GM19468 (cell line): Measurements from ENCODE around the gene FBXW4.
"Not testable (repeated sequence)": the region's sequence is repeated elsewhere in the genome, so short reads cannot be mapped to it uniquely, and the experiment has no call there.

ENCODE experiments used
- ATAC-seq: cut with Tn5 transposase; IDR thresholded peaks from one replicate; pipeline ENCODE4 v1.9.1; 2021; ENCODE audit warnings: mild to moderate bottlenecking, moderate library complexity, moderate number of reproducible peaks; ENCODE audit not compliant: unreplicated experiment; ENCODE audit errors: extremely low read depth

The FBXW4 gene

DNA sequence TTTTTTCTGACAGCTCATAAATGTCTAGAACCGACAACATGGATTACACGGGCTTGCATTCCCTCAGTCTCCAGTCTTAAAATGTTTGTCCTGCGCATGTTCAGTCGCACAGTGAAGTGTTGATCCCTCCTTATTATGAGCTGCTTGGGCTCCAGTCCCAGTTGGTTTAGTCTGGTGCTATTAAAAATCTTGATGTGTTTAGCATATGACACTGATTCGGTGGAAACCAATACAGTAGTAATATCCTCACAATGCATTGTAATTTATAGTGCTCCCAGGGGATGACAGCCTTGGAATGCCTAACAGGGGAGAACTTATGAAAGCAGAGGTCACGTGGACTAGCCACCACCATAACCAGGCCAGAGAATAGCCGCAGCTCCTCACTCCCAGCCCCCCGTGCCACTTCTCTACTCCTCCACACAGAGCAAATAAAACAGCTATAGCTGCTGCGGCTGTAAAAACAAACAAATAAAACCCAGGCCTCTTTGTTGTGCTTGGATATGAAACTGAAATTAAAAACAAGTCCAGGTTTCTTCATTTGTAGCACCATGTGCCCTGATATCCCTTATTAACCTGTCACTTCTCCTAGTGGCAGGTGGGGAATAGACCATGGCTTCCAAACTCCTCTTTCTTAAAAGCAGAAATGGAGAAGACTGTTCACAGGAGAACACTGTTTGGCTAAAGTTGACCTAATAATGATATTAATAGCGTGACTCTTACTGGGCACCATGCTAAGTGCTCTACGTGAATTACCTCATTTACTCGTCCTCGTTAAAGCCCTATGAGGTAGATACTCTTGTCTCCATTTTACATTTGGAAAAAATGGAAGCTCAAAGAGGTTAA lies 99.2 kb downstream of the FBXW4 start:
- no peak for ATAC-seq

DNA sequence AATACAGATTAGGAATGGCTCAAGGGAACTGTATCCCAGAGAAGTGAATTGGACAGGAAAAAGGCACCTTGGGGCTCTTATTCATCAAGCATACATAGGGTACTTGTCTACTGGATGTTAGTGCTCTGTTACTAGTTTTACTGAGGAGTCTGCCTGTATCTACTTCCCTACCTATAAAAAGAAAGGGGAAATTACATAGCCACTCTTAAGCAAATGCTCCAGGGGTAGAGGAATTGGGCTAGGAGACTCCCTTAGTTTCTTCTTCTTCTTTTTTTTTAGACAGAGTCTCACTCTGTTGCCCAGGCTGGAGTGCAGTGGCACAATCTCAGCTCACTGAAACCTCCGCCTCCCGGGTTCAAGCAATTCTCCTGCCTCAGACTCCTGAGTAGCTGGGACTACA lies 101.6 kb downstream of the FBXW4 start:
- not testable (repeated sequence) for ATAC-seq

DNA sequence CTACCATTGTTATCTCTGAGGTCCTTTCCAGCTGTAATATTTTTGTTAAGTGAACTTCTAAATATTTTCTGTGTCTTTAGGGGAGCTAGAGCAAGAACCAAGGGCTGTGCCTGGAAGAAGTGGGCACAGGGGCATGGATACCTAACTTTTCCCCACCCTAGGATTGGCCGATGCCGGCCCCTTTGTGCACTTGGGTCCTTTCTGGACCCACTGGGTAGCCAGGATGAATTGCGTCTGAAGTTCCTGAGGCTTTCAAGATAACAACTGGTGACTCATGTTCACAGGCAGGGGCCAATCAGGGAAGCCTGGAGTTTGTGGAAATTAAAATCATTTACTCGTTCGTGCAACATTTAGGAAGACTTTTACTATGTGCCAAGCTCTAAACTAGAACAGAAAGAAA lies 106.1 kb downstream of the FBXW4 start:
- no peak for ATAC-seq

DNA sequence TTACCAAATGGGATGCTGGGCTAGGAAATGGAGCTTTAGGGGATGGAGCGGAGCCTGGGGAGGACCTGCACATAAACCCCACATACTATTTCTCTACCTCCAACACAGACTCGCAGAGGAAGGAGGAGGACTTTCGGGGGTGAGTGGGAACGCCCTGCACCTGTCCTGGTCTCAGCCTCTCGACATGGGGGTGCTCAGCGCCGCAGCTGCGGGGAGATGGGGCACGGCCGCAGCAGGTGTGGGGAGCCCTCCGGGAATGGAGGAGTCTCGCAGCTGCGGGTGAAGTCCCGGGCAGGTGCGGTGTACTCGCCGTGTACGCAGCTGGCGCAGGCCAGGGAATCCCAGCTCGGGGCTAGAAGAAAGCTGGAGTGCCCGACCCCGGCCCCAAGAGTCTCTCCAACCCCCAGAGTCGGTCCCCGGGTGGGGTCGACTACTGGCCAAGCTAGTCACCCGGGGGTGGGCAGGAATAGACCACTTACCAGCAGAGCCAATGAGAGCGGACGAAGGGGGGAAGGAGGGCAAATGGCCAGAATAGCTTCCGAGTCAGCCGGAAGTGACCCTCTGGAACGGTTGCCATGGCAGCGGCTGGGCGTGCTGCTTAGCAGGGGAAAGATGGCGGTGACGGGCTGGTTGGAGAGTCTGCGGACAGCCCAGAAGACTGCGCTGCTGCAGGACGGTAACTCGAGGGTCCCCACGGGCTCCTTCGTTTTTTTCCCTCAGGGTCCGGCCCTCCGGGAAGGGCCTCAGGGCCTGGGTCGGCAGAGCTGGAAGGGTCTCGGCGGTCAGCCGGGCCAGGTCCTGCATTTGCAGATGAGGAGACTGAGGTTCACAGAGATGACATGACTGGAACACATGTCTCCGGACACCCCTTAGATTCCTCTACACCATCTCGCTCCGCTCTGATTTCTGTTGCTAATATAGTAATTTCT lies 107.0 kb downstream of the FBXW4 start, which contains the start of the genes DPCD and POLL:
TSS of gene DPCD (plus strand) at position 597 of the 929 bp plus-strand sequence. CDS start at position 613, 16 bp downstream.
TSS of gene POLL (minus strand) at position 533 of the 929 bp plus-strand sequence. CDS start 897 bp downstream, outside the sequence.
- ATAC-seq: peak; percentile 78

DNA sequence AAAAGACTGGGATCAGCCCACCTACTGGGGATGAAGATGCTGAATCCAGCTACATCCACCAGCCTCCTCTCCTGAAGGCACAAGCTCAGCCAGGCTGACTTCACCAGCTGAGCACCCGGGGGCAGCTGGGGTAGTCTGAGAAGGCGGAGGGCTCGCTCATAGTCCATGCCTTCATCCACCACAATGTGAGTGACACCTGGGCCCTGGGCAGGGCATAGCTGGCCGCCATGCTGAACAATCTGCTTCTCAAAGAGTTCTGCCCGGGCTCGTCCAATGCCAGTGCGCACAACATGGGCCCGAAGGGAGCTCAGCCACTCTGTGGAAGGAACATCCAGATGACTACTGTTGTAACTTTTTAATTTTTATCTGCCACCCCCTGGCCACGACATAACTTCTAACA lies 109.1 kb downstream of the FBXW4 start:
- no peak for ATAC-seq

DNA sequence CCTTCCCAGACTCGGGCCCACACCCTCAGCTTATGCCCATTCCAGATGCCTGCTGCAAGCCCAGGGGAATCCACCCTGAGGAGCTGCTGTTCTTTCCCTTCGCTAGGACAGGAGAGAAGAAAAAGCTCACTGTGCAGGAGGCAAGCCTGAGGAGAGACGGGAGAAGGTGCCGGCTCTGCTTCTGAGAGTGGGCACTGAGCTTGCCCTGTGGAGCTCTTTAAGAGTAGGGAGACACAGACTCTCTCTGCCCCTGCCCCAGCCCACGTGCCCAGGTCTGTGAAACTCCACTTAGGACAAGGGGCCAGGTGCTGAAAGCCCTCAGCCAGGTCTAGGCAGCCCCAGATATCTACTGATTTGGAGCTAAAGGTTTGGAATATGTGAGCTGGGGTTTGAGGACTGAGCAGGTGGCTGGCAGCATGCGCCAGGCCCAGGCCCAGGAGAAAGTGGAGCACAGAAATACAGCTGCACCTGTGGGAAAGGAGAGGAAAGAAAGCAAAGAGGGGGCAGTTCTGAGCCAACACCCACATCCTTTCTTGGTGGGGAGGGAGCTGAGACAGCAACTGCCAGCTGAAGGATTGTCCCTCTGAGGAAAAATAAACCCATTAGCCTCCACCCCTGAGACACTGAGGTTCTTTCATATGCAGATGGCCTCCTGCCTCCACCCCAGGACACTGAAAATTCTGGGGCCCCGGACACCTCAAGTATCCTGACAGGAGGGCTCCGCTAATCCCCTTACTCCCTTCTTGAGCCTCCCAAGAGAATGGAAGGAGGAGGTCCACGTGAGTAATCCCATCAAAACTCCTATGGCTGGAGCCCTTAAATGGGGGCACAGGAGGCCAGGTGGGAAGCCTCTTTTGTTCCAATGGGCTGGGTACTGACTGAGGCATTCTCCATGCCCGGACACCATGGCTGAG lies 114.2 kb downstream of the FBXW4 start:
- no peak for ATAC-seq

DNA sequence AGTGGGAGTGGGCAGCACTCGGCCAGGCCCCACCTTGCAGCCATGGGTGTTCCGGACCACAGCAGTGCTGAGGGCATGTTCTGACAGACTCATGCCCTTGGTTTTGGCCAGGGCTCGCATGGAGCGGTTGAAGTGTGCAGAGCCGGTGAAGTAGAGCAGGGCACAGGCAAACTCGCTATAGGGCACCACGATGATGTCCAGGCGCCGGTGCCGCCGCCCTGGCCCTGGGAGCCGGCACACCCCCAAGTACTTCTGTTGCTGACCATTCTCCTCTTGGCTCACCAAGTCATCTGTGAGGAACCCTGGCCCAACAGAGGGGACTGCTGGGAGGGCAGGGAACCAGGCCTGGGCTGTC lies 115.5 kb downstream of the FBXW4 start:
- ATAC-seq: no peak

DNA sequence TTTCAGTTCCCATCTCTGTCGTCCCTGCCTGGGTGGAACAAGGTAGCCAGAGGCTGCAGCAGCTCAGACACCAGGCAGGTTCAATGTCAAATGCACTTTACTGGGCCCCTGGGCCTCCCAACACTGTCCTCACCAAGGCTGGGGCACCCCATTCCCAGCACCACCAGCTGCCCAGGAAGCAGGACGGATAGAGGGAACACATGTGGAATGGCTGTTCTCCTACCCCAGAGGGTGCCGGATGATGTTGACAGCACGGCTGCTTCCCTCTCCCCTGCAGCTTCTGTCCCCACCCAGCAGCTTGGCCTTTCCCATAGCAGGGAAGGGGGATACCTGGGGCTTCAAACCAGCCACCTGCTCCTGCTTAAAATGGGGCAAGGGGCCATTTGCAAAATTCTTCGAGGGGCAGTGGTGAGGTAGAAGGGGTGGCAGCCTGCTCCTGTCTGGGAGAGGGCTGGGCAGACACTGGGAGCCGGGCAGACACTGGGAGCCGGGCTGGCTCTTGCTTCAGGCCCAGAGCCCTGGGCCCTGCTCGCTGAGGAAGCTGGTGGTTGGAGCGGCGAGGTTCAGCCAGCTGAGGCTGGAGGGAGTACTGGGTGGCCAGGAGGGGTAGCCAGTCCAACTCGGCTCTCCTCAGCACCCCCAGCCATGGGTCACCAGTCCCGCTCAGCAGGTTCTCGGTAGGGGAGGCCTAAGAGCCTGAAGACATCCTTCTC lies 116.0 kb downstream of the FBXW4 start:
- ATAC-seq: no peak

DNA sequence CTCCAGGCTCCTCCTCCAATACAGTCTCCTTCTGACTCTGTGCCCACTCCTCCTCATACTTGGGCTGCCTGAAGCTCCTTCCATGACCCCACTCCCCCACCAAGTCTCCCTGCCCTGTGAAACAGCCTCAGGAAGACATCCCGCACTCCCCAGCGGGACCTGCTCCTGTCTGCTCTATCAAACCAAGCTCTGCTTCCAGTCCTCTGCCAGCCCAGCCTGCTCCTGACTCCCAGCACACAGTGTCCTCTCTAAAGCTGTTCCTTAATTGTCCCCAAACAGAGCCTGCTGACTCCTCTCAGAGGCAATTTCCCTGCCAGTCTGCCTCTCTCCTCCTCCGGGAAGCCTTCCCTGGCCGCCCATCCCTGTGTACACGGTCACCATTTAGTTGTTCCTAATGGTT lies 116.8 kb downstream of the FBXW4 start:
- ATAC-seq: no peak

DNA sequence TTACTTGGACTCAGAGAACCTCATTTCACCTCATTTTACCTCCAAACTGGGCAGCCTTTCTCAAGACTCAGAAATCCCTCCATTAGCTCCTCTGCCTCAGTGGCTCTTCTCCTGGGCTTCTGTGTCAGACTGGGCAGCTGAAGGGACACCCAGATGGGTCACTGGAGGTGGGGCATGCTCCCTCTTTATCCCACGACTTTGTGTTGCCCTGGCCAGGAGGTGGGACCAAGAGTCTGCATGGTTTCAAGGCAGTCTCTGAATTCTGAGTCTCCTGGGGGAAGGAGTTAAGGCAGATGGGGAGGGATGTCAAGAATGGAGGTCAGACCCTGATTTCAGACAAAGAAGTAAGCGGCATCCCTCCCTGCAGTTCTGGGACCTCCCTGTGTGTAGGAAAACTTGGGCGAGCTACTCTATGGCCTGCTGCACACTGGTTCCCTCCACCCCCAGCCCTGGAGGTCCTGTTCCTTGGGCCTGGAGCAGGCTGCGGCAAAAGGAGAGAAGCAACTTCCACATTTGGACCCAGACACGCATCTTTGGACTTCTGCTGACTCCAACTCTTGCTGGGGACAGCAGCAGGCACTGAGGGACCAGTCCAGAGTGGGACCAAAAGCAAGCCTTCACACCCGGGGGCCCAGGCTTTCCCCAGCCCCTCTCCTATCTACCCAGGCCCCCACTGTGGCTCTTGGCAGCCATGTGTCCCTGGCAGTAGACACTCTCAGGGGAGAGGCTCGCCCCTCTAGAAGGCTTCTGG lies 117.7 kb downstream of the FBXW4 start:
- no peak for ATAC-seq

DNA sequence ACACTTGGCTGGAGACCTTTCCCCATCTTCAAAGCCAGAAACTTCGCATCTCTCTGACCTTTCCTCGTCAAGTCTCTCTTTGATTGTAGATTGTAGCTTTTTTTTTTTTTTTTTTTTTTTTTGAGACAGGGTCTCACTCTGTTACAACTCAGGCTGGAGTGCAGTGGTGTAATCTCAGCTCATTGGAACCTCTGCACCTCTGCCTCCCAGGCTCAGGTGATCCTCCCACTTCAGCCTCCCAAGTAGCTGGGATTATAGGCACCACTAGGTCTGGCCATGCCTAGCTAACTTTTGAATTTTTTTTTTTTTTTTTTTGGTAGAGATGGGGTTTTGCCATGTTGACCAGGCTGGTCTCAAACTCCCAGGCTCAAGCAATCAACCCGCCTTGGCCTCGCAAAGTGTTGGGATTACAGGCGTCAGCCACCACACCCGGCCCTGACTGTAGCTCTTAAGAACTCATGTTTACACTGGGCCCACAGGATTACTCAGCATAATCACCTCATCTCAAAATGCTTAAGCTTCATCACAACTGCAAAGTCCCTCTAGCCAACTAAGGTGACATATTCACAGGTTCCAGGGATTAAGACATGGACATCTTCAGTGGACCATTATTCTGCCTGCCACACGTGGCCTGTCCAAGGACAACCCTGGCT lies 118.6 kb downstream of the FBXW4 start:
- no peak for ATAC-seq

DNA sequence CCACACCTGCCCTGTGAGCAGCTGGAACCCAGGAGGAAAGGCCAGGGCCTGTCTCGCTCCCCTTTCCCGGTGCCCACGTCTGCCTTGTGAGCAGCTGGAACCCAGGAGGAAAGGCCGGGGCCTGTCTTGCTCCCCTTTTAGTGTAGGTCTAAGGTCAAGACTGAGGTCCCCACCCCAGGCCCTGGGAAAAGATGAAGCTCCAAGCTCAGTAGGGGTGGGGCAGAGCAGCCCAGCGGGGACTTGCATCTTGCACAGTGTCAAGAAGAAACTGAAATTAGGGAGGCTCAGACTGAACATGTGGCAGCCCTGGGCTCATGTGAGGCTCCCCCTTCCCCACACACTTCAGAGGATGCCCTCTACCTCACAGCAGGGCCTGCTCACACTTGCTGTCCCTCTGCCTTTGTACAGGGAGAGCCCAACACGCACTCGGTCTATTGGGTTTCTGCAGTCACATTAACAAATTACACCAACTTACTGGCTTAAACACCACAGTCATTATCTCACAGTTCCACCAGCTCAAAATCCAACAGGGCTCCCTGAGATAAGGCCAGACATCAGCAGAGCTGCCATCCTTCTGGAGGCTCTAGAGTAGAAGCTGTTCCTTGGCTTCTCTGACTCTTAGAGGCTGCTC lies 119.3 kb downstream of the FBXW4 start:
- no peak for ATAC-seq

DNA sequence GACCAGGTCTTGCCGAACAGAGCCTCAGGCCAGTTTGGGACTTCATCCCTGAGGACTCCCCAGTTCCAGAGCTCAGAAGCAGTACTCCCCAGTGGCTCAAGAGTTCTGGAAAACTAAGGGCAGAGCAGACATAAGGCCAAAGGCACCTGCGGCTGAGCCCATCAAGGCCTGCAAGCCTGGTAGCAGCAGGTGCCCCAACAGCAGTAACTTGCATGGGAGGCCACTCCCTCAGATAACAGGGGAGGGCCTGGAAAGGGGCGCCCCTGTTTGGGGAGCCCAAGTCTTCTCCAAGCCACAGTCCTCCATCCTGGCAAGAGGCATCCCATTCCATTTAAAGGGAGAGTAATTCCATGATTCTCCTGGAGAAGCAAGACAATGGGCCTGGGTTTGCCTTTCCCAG lies 119.9 kb downstream of the FBXW4 start:
- ATAC-seq: no peak

DNA sequence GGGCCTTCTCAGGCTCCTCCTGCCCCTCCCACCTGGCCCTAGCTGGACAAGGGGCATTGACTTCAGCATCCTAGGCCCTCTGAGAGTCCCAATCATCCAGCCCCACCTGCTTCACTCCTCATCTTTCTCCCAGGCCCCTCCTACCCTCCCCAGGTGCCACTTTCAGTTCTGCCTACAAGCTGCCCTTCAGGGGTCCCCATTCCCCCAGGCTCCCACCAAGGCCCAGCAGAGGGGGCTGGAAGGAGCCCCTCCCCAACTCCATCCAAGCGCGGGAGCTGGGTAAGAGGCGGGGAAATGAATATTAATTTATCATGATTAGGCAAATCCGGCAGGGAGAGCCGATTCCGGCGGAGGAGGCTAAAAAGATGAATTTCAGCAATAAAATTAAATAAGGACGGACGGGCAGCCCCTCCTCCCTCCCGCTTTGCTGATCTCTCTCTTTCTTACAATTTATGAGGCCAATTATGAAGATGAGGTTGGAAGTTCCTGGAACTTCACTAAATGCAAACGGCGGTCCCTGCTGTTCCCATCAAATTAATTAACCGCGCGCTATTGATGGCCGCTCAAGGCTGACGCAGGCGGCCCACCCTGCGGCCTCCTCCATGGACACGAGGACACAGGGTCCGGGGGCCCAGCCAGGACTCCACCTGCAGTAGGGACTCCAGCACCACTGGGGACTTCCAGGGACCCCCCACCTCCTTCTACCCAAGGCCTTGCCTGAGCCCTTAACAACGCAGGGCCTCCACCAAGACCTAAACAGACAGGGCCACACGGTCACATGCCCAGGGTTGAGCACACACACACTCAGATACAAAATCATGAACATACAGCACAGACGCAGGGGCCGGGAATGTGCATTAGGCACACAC lies 120.9 kb downstream of the FBXW4 start:
- ATAC-seq: no peak

DNA sequence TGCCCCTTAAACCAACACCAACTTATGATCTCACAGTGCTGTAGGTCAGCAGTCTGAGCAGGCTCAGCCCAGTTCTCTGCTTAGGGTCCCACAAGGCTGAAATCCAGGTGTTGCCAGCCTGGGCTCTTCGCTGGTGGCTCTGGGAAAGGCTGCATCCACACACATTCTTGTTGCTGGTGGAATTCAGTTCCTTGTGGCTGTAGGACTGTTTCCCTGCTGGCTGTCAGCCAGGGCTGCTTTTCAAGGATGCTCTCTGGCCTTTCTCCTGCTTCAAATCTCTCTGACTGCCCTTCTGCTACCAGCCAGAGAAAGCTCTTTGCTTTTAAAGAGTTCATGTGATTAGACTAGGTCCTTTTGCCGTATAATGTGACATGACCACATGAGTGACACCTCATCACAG lies 122.2 kb downstream of the FBXW4 start:
- ATAC-seq: no peak

DNA sequence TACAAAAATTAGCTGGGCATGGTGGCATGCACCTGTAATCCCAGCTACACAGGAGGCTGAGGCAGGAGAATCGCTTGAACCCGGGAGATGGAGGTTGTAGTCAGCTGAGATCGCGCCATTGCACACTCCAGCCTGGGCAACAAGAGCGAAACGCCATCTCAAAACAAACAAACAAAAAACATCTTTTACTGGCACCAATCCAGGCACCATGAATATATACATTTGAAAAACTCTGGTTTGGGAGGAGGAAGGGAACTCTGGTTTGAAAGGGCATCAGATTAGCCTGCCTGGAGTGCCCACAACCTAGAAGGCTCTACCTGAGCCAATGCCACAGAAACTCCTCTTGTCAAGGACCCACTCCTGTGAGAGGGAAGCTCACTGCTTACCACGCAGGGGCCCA lies 122.8 kb downstream of the FBXW4 start:
- no peak for ATAC-seq
